Stimulated activated CD8-positive, alpha-beta memory T cell treated with anti-CD3 and anti-CD28 coated beads, Interleukin-7, amount 100 ng/mL, for 48 hours (primary cell): ENCODE results near the gene RMND1.
A peak's percentile ranks its signal among the peaks of the same experiment; 100 is the strongest.

Experiments used
- DNase-seq, 2 donors: peaks; one replicate each; pipeline ENCODE4 v3.0.0-alpha.2; 2020; ENCODE audit warnings: low read depth in 1 of 2; ENCODE audit errors: extremely low read depth in 1 of 2

Gene RMND1

DNA sequence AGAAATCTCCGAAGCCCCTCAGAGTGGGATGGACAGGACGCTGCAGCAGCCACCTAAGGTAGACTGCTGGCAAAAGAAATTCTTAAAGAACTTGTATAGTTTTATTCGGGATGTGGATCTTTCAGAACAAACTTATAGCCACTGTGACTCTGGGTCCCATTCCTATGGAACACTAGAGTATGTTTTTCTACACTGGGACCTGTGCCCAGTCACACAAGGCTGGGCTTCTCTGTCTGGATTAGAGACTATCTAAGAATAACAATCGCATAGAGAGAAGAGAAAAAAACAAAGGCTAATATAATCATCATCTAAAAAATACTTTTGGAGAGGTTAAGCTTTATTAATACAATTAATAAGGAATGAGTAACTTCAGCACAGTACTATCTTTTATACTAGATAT lies 28.9 kb downstream of the RMND1 start:
- no peak for DNase-seq

DNA sequence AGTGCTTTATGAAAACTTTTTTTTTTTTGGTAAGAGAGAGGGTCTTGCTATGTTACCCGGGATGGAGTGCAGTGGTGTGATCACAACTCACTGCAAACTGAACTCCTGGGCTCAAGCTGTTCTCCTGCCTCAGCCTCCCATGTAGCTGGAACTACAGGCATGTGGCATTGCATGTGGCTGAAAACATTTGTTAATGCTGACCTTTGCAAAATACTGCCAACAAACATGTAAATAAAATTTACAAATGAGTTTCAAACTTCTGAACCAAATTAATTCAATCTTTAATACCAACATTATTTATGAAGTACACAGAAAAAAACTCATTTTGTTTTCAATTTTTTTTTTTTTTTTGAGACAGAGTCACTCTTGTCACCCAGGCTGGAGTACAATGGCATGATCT lies 34.4 kb downstream of the RMND1 start:
- DNase-seq = no peak

GRCh38 chr6:151414641-151415260 lies 37.2 kb downstream of the RMND1 start:
- DNase-seq = no peak

DNA sequence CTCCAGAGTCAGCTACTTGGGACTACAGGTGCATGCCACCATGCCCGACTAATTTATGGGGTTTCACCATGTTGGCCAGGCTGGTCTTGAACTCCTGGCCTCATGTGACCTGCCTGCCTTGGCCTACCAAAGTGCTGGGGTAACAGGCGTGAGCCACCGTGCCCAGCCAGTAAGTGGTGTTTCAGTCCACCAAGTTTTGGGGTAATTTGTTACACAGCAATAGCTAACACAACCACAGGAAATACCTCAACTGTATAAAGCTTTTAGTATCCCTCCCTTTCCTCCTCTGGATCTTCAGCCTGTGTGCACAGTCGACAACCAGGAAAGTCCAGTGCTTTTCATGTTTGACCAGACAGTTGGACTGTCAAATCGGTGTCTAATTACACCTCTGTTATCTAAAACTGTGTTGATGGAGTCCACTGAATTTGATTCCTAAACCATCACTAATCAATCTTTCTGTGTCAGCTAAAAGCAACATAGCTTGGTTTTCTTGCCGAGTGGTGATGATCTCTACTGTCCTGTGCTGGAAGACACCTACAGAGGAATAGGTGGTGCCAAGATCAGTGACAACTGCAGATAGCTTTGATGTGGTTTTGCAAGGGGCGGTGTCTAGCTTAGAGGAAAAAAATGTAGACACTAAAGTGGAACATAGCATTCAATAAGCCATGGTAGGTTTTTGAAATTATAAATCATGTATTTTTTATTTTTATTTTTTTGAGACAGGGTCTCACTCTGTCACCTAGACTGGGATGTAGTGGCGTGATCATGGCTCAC lies 38.4 kb downstream of the RMND1 start:
- DNase-seq = no peak

- DNase-seq = no peak
Observed at GRCh38 chr6:151412909-151413308, 39.0 kb downstream of the RMND1 start.

GRCh38 chr6:151409679-151410078 lies 42.2 kb downstream of the RMND1 start:
- no peak for DNase-seq

- DNase-seq = no peak
Observed at GRCh38 chr6:151409260-151409659, 42.7 kb downstream of the RMND1 start.

GRCh38 chr6:151408858-151409257 lies 43.1 kb downstream of the RMND1 start:
- no peak for DNase-seq

DNA sequence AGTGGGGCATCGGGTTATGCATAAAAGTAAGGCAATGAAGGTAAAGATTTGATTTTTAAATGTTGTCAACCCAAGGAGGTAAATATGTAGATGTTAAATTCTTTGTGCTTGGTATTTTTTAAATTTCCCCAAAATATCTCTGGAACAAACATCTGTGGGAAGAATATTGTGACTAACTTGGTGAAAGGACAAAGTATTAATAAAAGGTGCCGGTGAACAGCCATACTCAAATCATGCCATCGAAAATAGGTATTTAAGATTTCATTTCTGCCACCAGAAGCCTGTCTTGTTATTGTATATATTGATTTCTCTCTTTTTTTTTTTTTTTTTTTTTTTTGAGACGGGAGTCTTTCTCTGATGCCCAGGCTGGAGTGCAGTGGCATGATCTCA lies 48.0 kb downstream of the RMND1 start:
- no peak for DNase-seq

DNA sequence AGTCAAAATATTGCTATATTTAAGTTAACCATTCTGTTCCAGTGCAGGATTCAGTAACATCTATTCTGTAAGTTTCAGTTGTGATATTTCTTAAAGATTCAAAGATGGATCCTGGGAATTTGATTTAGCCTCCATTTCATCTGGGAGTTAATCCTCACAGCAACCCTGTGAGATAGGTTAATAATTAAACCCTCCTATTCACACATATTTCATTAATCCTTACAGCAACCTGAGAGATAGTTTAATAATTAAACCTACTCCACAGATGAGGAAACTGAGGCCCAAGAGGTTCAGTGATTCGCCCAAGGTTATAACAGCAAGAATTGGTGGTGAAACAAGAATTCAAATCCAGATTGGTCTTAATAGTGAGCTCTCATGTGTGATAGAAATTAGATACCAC lies 49.7 kb downstream of the RMND1 start:
- DNase-seq = no peak

DNA sequence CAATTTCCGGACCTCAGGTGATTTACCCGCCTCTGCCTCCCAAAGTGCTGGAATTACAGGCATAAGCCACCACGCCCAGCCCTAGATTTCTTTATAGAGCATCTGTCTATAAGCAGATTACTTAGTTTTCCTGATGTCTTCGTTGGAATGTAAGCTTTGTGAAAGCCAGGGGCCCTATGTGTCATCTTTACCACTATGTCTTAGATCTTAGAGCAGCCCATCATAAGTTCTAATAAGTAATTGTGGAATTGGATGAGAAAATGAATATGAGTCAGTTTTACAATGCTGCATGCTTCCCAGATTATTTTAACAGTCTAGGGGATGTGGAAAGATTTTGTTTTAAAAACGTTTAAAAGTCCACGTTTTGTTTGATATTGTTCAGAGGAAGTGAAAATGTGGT lies 51.5 kb downstream of the RMND1 start:
- no peak for DNase-seq

GRCh38 chr6:151399679-151400078 lies 52.2 kb downstream of the RMND1 start:
- no peak for DNase-seq

DNA sequence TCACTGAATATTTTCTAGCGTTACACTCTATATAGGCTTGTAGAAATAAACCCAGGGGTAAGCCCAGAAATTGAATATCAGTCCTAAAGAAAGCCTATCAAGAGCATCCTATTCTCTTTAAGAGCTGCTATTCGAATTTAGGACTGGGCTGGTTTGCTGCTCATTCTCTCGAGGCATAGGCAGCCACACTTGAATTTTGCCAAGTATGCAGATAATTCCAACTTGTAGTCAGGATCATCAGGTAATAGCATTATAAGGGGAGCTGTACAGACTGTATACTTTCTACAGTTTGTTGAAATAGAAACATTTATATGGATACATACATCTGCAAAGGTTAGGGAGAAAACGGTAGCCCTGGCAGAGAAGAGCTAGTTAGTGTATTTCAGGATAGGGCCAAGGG lies 58.5 kb downstream of the RMND1 start:
- no peak for DNase-seq

- no peak for DNase-seq
Observed at GRCh38 chr6:151392427-151392826, 59.5 kb downstream of the RMND1 start.

DNA sequence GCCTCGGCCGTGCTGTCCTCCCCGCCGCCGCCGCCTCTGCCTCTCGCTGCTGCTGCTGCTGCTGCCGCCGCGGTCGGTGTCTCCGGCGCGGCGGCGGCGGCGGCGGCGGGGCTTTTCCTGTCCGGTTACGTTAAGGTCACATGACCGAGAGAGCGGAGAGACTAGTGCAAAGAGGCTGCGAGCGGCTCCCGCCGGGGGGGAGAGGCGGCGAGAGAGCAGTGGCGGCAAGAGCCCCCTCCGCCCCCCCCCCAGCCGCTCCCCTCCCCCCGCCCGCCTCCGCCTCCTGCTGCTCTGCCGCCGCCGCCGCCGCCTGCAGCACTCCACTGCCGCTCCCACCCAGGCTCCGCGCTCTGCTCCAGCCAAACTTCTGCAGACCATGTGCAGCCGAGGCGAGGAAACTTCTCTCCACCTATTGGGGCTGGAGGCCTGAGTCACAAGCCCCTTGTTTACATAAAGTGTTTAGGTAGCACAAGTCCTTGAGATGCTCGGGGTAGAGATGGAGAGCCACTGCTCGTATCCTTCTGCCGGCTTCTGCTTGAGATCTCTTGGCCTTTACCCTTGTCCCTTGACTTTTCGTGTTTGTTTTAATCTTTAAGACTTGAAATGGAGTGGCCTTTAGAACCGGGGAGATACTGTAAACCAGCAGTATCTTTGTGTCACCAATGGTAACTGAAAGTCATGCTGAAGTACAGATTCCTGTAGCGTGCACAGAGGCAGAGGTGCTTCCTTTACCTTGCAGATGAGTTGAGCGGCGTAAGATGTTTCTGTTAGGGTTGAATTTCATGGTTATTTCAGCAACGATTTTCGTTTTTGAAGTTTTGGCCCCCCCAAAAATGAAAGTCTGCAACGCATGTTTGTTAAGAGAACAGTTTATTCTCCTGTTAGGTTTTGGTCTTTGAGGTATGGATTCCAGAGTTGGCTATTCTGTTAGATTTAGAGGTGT lies 60.2 kb downstream of the RMND1 start, which contains the start of gene ZBTB2:
TSS of gene ZBTB2 (minus strand) at position 89 of the 943 bp plus-strand sequence. CDS start 17,922 bp downstream, outside the sequence.
- peak; percentile 41 to 47 for DNase-seq

DNA sequence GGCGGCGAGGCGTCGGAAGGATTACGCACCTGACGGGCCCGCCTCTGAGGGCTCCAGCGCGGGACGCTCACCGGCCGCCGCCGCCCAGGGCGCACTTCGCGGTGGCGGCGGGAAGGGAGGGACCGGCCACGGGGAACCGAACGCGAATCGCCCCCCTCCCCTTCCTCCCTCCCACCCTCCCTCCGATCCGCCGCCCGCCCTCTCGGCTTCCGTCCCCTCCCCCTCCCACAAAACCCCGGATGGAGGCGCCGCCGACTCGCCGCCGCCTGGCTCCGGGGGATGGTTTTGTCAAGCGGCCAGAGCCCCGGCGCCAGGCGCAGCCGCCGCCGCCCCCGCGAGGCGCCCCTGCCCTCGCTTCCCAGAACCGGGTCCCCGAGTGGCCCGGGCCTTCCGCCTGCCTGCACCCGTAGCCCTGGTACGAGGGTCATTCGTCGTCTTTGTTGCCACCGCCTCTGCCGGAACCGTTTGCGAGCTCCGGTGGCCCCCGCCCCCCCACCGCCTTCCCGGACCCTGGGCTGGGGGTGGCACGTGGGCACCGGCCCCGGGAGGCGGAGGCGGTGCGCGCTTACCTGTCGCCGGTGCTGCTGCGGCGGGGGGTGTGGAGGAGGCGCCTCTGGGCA lies 61.0 kb downstream of the RMND1 start:
- peak; percentile 52 to 58 for DNase-seq

- DNase-seq = peak; percentile 95 to 99
Observed at GRCh38 chr6:151390276-151390850, 61.6 kb downstream of the RMND1 start.

DNA sequence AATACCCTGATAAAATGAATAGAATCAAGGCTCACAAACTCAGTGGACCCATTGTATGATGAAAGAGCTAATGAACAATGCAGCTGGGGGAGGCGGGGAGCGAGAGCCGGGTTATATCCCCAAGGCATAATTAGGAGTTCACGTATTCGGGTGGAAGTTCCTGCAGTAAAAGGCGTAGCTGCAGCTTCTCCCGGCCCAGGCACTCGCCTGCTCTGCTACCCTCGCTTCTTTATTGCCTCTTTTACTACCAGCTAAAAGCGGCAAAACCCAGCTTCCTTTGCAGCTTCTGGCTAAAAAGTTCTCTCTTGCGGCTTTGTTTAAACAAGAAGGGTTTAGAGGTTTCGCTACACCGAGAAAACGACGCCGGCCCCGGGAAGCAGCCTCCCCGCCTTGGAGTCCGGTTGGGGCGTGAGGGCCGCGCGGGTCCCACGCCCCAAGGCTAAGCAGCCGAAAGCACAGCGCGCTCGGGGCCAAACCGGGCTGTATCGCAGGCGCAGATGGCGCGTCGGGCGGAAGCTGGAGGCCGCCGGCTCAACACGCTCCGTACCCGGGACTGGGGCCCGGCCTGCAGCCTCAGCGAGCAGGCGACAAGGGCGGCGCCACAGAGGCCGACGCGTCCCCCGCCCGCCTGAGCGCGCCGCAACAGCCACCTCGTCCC lies 62.2 kb downstream of the RMND1 start:
- no peak for DNase-seq

DNA sequence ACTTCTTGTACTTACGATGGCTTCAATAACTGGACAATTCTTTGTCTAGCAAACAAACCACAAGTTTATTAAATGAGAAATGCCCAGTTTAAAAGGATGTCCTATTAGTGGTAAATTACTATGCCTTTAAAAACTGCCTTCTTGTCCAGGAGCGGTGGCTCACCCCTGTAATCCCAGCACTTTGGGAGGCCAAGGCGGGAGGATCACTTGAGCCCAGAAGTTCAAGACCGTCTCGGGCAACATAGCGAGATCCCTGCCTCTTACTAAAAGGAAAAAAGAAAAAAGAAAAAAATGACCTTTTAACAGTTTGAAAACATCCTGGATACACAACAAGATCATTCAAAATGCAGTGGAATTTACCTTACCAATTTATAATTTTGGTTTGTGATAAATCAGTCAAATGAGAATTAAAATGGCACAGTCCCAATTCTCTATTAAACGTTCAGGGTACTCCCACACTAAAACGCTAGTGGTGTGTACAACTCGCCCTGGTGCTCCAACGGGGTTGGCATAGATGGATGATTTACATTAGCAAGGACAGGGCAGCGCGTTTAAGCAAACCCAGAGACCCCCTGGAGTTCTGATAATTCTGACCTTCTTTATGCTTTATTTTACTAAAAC lies 62.8 kb downstream of the RMND1 start:
- DNase-seq = no peak

- no peak for DNase-seq
Observed at GRCh38 chr6:151388236-151388635, 63.7 kb downstream of the RMND1 start.
